Skin epidermis (tissue), 12 donors: ENCODE measurements around the gene NIPA2.

Experiments used
- H3K27ac ChIP-seq, 21 experiments: fragments of 200-600 bp; sonication (generic) in 11 of 21; one replicate each; pipeline ENCODE4 v1.5.0; 2020; ENCODE audit warnings: mild to moderate bottlenecking in 3 of 21, inconsistent platforms in 2 of 21, moderate library complexity in 2 of 21
- H3K4me3 ChIP-seq, 7 experiments: fragments of 200-600 bp; sonication (generic) in 2 of 7; one replicate each; pipeline ENCODE4 v1.5.0; 2020; ENCODE audit warnings: inconsistent platforms in 2 of 7, mild to moderate bottlenecking in 2 of 7, moderate library complexity in 1 of 7

The NIPA2 gene

GRCh38 chr15:22893081-22893480, 54.6 kb downstream of the NIPA2 start:
- Histone ChIP-seq H3K27ac (no peak overlapping the region), H3K4me3 (no peak overlapping the region)

GRCh38 chr15:22893881-22894280, 55.4 kb downstream of the NIPA2 start:
- Histone ChIP-seq H3K27ac (no peak overlapping the region), H3K4me3 (no peak overlapping the region)

- Histone ChIP-seq H3K27ac (peak overlapping the region in 6 of 21 experiments; percentile 16 to 54 (median 35)), H3K4me3 (no peak overlapping the region)
Observed at GRCh38 chr15:22895465-22896190, 57.2 kb downstream of the NIPA2 start.

GRCh38 chr15:22902046-22902445, 63.6 kb downstream of the NIPA2 start:
- Histone ChIP-seq H3K4me3 (no peak overlapping the region), H3K27ac (no peak overlapping the region)

GRCh38 chr15:22902578-22902977, 64.1 kb downstream of the NIPA2 start:
- Histone ChIP-seq H3K27ac (no peak overlapping the region), H3K4me3 (no peak overlapping the region)

GRCh38 chr15:22902981-22903380, 64.5 kb downstream of the NIPA2 start:
- Histone ChIP-seq H3K27ac (no peak overlapping the region), H3K4me3 (no peak overlapping the region)

- Histone ChIP-seq H3K27ac (no peak overlapping the region), H3K4me3 (no peak overlapping the region)
Observed at GRCh38 chr15:22903427-22903826, 65.0 kb downstream of the NIPA2 start.

GRCh38 chr15:22903961-22904534, 65.6 kb downstream of the NIPA2 start:
- Histone ChIP-seq H3K4me3 (no peak overlapping the region), H3K27ac (no peak overlapping the region)

- no peak overlapping the region for H3K4me3 ChIP-seq
- H3K27ac ChIP-seq: no peak overlapping the region
Observed at GRCh38 chr15:22904736-22905135, 66.3 kb downstream of the NIPA2 start.

GRCh38 chr15:22907161-22907950, 68.9 kb downstream of the NIPA2 start:
- Histone ChIP-seq H3K4me3 (no peak overlapping the region), H3K27ac (no peak overlapping the region)

GRCh38 chr15:22908830-22909229, 70.4 kb downstream of the NIPA2 start:
- Histone ChIP-seq H3K27ac (no peak overlapping the region), H3K4me3 (no peak overlapping the region)

- Histone ChIP-seq H3K4me3 (no peak overlapping the region), H3K27ac (peak overlapping the region in 1 of 21 experiments; percentile 16)
Observed at GRCh38 chr15:22911306-22911705, 72.8 kb downstream of the NIPA2 start.

- no peak overlapping the region for H3K4me3 ChIP-seq
- H3K27ac ChIP-seq: no peak overlapping the region
Observed at GRCh38 chr15:22912256-22912655, 73.8 kb downstream of the NIPA2 start.

- Histone ChIP-seq H3K4me3 (no peak overlapping the region), H3K27ac (no peak overlapping the region)
Observed at GRCh38 chr15:22913646-22914380, 75.3 kb downstream of the NIPA2 start.

GRCh38 chr15:22915866-22916515, 77.5 kb downstream of the NIPA2 start:
- H3K4me3 ChIP-seq: no peak overlapping the region

GRCh38 chr15:22916606-22917350, 78.3 kb downstream of the NIPA2 start:
- Histone ChIP-seq H3K4me3 (no peak overlapping the region), H3K27ac (no peak overlapping the region)

More at GRCh38 chr15:22915866-22916515, 77.5 kb downstream of the NIPA2 start:
- H3K27ac ChIP-seq: no peak overlapping the region

- Histone ChIP-seq H3K4me3 (no peak overlapping the region), H3K27ac (no peak overlapping the region)
Observed at GRCh38 chr15:22917556-22917955, 79.1 kb downstream of the NIPA2 start.
